Mononuclear cell (primary cell): ENCODE data around the gene ATG16L1. TPM values are rescaled to one million over a fixed set of nuclear protein-coding genes. Genes with fewer than 3 reads are reported as not detected.

ENCODE experiments used
- H3K27me3 ChIP-seq: 2 replicates; pipeline ENCODE4 v1.6.0; 2011; ENCODE audit warnings: low read length, control low read depth; ENCODE audit not compliant: insufficient read depth
- H3K4me1 ChIP-seq: 2 replicates; pipeline ENCODE4 v1.5.1; 2011; ENCODE audit warnings: mild to moderate bottlenecking, low read length, control low read depth; ENCODE audit not compliant: insufficient read depth
- H3K4me3 ChIP-seq: 2 replicates; pipeline ENCODE4 v1.5.1; 2011; ENCODE audit warnings: mild to moderate bottlenecking, low read length, moderate library complexity
- H3K9me3 ChIP-seq: 2 replicates; pipeline ENCODE4 v1.5.1; 2011; ENCODE audit warnings: low read depth, mild to moderate bottlenecking, control low read depth, low read length
- total RNA-seq: library from RNA; depleted of rRNA; stranded (reverse); fragments of >200 nt; gene quantifications from one replicate; pipeline ENCODE4 v1.2.3, GENCODE V29; 2012

Gene ATG16L1
- total RNA-seq, 1 donor: 102 TPM

DNA sequence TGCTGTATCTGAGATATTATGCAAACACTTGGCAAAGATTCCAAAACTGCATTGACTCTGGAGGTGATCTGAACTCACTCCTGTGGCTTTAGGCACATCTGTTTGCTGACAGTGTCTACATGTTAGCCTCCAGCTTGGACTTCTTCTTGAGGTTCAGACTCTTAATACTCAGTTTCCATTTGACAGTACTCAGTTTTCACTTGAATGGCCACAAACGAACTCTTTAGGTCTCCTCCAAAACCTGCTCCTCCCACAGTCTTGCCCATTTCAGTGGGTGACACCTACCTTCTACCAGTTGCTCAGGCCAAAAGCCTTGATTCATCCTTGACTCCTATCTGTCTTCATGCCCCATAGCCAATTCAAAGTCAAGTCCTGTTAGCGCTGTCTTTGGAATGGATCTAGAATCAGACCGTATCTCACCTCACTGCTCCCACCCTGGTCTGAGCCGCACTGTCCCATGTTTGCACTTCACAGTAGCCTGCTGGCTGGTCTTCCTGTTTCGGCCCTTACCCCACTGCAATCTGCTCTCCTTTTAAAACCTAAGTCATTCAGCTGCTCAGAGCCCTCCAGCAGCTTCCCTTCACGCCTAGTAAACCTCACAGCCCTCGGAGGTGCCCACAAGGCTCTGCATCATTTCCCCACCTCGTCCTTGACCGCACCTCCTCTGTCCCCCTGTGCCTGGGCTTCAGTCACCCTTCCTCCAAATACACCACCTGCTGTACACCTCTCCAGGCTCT, 10.5 kb downstream of the ATG16L1 start:
- Histone ChIP-seq H3K9me3 (no peaks in the 10 kb centered on the region), H3K27me3 (no peaks in the 10 kb centered on the region), H3K4me1 (peaks cover 1% of the 10 kb centered on the region), H3K4me3 (no peak overlapping the region)

- Histone ChIP-seq H3K4me1 (peaks cover 7% of the 10 kb centered on the region), H3K4me3 (no peak overlapping the region), H3K9me3 (no peaks in the 10 kb centered on the region), H3K27me3 (no peaks in the 10 kb centered on the region)
These were observed 11.1 kb downstream of the ATG16L1 start for GRCh38 chr2:233262562-233262961.

DNA sequence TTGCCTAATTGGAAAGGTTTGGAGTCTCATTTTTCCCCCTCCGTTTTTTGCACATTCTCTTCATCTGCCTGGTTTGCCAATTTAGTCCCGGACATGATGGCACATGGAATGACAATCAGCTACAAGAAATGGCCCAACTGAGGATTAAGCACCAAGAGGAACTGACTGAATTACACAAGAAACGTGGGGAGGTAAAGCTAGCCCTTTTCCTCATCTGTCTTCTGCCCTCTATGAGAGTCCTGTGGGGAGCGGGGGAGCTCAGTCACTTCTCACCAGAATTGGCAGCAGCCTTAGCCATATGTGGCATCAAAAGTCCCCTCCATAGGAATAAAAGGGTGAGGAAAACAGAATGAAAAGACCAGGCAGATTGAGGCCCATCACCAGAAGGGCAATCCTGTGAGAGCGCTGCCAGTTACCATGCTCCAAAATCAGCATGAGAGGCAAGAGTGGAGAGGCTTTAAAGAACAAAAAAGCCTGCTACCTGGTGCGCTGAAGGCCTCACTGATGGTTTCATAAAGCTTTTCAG, 11.6 kb downstream of the ATG16L1 start:
- Histone ChIP-seq H3K4me1 (peaks cover 12% of the 10 kb centered on the region), H3K27me3 (no peaks in the 10 kb centered on the region), H3K4me3 (no peak overlapping the region), H3K9me3 (no peaks in the 10 kb centered on the region)

DNA sequence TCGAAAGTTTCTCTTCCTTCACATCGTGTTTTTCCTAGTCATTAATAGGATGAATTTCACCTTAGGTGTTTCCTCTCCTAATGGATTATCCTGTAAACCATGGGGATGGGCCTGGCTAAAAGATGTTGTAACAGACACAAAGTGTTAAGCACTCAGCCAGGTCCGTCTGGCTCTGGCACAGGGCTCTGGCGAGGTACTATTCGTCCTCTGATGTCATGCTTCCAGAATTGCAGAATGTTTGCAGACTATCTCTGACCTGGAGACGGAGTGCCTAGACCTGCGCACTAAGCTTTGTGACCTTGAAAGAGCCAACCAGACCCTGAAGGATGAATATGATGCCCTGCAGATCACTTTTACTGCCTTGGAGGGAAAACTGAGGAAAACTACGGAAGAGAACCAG, 13.2 kb downstream of the ATG16L1 start:
- peaks cover 28% of the 10 kb centered on the region for H3K4me1 ChIP-seq
- H3K4me3 ChIP-seq: no peak overlapping the region
- H3K27me3 ChIP-seq: no peaks in the 10 kb centered on the region
- no peaks in the 10 kb centered on the region for H3K9me3 ChIP-seq

GRCh38 chr2:233265899-233266431, 14.5 kb downstream of the ATG16L1 start:
- no peak overlapping the region for H3K4me3 ChIP-seq
- no peaks in the 10 kb centered on the region for H3K27me3 ChIP-seq
- no peaks in the 10 kb centered on the region for H3K9me3 ChIP-seq
- H3K4me1 ChIP-seq: peaks cover 41% of the 10 kb centered on the region

DNA sequence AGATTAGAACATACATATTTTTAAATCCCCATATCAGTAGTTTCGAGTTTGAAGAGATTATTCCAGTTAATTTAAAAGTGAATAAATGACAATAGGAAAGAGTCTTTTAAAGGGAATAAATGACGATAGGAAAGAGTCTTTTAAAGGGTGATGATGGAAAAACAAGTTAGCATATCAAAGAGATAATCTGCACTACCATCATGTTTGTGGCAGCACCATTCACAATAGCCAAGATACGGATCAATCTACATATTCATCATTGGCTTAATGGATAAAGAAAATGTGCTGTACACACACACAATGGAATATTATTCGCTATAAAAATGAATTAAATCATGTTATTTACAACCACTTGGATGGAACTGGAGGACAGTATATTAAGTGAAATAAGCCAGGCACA, 15.0 kb downstream of the ATG16L1 start:
- Histone ChIP-seq H3K4me3 (no peak overlapping the region), H3K27me3 (no peaks in the 10 kb centered on the region), H3K9me3 (no peaks in the 10 kb centered on the region), H3K4me1 (peaks cover 46% of the 10 kb centered on the region)

DNA sequence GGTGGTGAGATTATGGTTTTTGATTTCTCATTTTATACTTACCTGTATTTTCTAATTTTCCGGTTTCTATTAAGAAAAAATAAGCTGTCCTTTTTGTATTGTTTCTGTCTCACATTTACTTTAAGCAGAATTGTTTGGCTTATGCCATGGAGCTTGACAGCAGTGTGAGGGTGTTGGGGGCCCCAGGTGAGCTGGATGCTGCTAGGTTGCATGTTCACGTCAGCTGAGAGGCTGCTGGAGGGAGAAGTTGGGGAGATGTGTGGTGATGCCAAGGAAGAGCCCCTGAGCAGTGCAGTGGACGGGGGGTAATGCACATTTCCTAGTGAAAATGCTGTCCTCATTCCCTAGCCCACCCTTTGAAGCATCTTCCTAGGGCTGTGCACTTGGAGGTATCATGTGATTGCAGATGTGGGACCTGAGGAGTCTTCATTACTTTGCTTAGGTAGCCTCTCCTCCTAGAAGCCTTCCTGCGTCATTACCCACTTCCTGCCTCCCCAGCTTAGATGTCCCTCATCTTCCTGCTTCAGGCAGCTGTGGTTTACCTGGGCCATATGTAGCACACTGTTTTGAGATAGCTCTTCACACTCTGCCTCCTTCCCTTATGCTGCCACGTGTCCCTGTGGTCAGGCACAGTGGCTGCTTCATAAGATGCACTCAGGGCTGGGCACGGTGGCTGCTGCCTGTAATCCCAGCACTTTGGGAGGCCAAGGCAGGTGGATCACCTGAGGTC, 16.2 kb downstream of the ATG16L1 start:
- H3K4me1 ChIP-seq: peaks cover 49% of the 10 kb centered on the region
- no peaks in the 10 kb centered on the region for H3K9me3 ChIP-seq
- no peak overlapping the region for H3K4me3 ChIP-seq
- H3K27me3 ChIP-seq: no peaks in the 10 kb centered on the region

- H3K4me3 ChIP-seq: no peak overlapping the region
- H3K27me3 ChIP-seq: no peaks in the 10 kb centered on the region
- no peaks in the 10 kb centered on the region for H3K9me3 ChIP-seq
- H3K4me1 ChIP-seq: peaks cover 49% of the 10 kb centered on the region
These were observed 18.9 kb downstream of the ATG16L1 start for GRCh38 chr2:233270366-233270765.

GRCh38 chr2:233270951-233271350, 19.5 kb downstream of the ATG16L1 start:
- H3K4me3 ChIP-seq: no peak overlapping the region

DNA sequence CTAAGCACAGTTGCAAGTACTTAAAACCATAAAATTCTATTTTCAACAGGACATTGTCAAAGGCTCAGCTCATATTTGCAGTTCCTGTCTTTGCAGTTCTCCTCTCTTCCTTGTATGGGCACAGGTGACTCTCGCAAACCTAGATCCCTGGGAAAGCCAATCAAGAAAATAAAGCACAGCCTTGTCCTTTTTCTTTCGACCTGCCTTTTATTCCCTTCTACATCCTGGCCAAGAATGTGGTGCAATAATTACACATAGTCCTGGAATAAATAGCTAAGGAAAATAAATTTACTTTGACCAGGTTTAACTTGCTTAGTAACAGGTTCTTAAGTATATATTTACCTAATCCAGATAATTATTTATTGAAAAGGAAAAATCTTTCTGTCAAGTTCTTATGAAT, 20.2 kb downstream of the ATG16L1 start:
- peaks cover 49% of the 10 kb centered on the region for H3K4me1 ChIP-seq
- no peak overlapping the region for H3K4me3 ChIP-seq
- no peaks in the 10 kb centered on the region for H3K9me3 ChIP-seq
- no peaks in the 10 kb centered on the region for H3K27me3 ChIP-seq

More at GRCh38 chr2:233270951-233271350, 19.5 kb downstream of the ATG16L1 start:
- no peaks in the 10 kb centered on the region for H3K27me3 ChIP-seq
- H3K4me1 ChIP-seq: peaks cover 49% of the 10 kb centered on the region
- H3K9me3 ChIP-seq: no peaks in the 10 kb centered on the region

- H3K4me3 ChIP-seq: no peak overlapping the region
- peaks cover 36% of the 10 kb centered on the region for H3K4me1 ChIP-seq
These were observed 21.6 kb downstream of the ATG16L1 start for GRCh38 chr2:233273120-233273519.

GRCh38 chr2:233275223-233275622, 23.8 kb downstream of the ATG16L1 start:
- no peak overlapping the region for H3K4me3 ChIP-seq

More at GRCh38 chr2:233273120-233273519, 21.6 kb downstream of the ATG16L1 start:
- Histone ChIP-seq H3K9me3 (no peaks in the 10 kb centered on the region), H3K27me3 (no peaks in the 10 kb centered on the region)

GRCh38 chr2:233278921-233279320, 27.4 kb downstream of the ATG16L1 start:
- no peaks in the 10 kb centered on the region for H3K4me1 ChIP-seq
- H3K4me3 ChIP-seq: no peak overlapping the region
- H3K9me3 ChIP-seq: no peaks in the 10 kb centered on the region
- H3K27me3 ChIP-seq: no peaks in the 10 kb centered on the region

More at GRCh38 chr2:233275223-233275622, 23.8 kb downstream of the ATG16L1 start:
- no peaks in the 10 kb centered on the region for H3K9me3 ChIP-seq
- no peaks in the 10 kb centered on the region for H3K27me3 ChIP-seq
- peaks cover 15% of the 10 kb centered on the region for H3K4me1 ChIP-seq

- H3K4me1 ChIP-seq: no peaks in the 10 kb centered on the region
- H3K9me3 ChIP-seq: no peaks in the 10 kb centered on the region
- H3K4me3 ChIP-seq: no peak overlapping the region
- H3K27me3 ChIP-seq: no peaks in the 10 kb centered on the region
These were observed 28.7 kb downstream of the ATG16L1 start for GRCh38 chr2:233280114-233280693.

DNA sequence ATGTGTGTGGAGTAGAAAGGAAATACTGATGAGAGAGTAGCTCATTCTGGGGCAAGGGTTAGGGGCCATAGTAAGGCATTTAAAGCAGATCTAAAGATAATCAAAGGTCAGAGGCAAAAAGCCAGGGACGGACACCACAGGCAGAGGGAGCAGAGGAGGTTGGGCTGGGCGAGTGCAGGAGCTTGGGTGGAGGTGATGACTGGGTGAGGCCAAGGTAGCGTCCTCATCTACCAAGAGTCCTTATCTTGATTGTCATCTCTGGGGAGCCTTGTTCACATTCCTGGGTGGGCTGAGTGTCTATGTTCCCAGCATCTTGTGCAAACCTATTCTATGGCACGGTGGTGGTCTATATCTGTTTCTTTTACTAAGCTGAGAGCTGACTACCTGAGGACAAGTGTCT, 30.1 kb downstream of the ATG16L1 start:
- no peaks in the 10 kb centered on the region for H3K27me3 ChIP-seq
- H3K4me3 ChIP-seq: no peak overlapping the region
- H3K4me1 ChIP-seq: no peaks in the 10 kb centered on the region
- no peaks in the 10 kb centered on the region for H3K9me3 ChIP-seq
